Measurements from ENCODE around the gene ERI3. TPM values are rescaled to one million over a fixed set of nuclear protein-coding genes. Genes with fewer than 3 reads are reported as not detected.

The ERI3 gene
- total RNA-seq, 1 donor from 2014 or later = 30.9 TPM

DNA sequence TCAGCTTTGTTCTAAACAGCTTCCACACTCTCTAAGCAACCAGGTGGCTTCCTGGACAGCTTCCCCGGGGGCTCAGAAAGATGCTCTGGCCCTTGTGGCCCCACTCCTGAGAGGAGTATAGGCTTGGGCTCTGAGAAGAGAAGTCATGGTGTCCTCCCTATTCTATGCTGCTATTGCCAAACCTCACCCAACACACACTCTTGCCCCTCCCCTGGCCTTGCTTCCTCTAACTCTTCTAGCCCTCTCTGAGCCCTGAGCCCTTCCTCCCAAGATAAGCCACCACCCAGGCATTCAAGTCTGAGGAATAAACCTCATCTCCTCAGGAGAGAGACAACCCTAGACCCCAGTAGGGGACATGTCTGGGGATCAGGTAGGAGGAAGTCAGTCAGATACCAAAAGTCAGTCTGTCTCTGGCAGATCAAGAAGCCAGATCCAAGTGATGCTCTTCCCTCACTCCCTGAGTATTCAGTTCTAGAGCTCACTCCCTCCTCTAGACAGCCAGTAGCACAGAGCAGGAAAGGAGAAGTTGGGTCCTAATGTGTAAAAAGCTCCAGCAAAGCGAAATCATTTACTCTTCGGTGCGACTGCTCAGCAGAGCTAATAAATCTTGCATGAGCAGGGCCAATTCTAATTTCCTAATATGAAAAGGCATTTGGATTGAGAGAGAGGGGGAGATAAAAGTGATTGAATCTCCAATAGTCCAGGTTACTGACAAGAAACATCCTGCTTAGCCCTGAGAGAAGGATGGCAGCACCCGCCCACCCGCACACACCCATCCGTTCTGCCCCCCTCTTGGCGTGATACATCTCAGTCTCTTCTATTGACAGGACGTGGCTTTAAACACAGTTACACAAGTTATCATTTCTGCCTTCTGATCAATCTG lies 91.2 kb downstream of the ERI3 start:
- intact Hi-C loops (cut with micrococcal nuclease) = no loop called here

DNA sequence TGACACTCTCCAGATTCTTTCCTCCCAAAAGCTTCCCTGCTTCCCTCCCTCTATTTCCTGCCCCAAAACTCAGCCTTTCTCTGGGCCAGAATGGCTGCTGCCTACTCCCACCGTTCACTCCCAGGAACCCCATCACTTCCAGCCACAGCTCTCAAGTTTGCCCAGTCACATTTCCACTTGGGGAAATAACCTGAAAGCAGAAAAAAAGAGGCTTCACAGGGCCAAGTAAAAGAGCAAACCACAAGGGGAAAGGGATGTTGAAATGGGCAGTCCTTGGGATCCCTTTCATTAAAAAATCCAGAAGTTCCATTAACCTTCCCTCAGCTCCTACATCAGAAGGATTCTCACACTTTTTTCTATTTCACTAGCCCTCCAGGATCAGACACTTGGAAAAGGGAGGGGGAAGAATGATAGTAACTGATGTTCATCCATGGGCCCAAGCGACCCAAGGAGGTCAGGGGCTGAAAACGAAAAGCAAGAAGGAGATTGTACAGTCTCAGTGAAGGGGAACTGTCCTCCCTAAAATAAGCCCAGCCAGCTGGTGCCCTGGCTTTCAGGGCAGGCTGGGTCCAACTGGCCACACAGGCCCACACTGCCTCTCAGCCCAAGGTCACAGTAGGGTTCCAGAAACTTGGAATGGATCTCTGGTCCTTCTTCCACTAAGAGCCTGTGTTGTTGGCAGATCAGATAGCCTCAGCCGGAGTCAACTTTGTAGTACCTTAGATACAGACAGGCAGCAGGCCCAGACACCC lies 92.1 kb downstream of the ERI3 start:
- intact Hi-C loops (cut with micrococcal nuclease) = no loop called here

DNA sequence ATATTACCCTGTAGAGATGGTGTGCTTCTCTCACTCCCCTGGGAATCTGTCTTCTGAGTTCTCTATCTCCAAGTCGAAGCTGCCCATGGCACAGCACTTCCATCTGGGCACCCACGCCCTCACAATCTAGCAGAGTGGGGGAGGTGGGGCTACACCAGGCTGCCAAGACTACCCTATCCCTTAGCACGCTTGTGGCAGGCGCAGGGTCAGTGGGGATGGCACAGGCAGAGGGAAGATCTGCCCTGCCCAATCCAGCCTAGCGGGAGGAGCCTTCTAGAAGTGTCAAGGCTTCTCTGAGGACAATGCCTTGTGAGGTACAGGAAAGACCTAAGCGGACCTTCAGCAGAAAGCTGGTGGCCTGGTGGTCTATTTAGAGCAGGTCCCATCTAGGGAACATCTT lies 92.6 kb downstream of the ERI3 start:
- intact Hi-C loops (cut with micrococcal nuclease) = no loop called here

DNA sequence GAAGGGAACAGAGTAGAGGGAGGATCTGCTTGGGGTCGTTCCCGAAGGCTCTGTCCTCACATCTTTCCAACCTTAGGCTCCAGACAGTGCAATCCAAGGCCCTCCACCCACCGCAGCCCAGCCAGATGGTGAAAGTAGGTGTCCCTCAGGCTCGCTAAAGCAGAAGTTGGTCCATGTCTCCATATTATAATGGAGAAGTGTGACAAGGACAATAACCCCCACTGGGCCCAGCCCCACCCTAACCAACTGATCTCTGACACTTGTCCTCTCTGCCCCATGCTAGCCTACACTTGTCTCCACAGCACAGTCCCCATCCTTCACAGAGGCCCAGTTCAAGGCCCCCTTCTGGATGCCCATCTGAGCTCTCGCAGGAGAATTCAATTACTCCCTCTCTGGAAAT lies 93.1 kb downstream of the ERI3 start:
- intact Hi-C loops (cut with micrococcal nuclease) = no loop called here

DNA sequence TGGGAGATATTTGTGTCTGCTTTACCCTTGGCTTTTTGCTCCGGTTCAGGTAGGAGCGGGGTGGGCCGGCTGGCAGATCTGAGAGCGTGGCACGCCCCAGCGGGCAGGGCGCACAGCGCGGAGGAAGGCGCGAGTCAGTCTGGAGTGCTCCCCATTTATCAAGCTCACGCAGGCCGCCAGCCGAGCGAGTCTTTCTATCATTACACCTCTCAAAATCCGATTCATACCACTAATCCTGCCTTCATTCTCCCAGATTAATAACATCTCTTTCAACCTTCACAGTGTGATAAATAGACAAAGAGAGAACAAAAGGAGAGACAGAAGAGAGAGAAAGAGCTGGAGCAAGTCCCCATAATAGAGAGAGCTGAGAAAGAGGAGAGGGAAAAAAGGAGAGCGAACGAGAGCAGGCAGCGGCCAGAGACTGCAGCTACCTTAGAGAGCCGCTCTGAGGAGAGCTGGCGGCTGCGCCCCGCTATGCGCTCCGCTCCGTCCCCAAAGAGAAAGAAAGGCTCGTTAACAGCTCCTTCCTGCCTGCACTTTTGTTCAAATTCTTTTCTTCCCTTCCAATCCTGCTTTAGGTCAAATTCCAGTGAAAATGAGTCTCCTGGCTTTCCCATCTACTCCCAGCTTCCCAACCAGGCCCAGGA lies 93.8 kb downstream of the ERI3 start:
- intact Hi-C loops (cut with micrococcal nuclease) = no loop called here

DNA sequence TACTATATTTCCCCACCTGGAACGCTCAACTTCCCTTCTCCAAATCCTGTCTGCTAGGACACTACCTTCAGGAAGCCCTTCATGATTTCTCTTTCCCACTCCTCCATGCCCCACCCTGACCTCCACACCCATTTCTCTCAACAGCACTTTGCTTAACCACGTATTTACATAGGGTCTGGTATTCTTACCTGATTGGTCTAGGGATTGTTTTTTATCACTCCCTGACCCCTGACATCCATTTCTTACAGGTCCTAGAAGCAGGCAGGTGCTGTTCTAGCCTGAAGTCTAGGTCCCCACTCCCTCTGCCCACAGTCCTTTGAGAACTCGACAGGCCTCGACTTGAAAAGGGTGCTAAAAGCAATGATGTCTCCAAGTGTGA lies 94.3 kb downstream of the ERI3 start:
- intact Hi-C loops (cut with micrococcal nuclease) = no loop called here

DNA sequence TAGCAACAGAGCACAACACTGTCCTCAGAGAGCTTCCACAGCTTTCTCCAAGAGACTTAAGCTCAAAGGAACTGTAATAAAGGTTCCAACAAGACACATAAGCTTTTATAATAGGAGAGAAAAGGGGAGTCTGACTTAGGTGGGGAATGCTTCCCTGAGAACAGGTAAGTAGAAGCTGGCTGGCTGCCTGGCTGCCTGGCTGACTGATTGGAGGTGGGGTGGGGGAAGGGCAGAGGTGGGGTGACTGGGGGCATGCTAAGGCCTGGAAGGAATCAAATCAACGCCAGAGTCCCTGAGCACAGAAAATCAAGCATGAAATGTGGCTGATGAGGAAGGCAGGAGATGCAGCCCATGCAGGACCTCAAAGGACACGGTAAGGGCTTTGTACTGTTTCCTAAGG lies 96.0 kb downstream of the ERI3 start:
- intact Hi-C loops (cut with micrococcal nuclease) = no loop called here

DNA sequence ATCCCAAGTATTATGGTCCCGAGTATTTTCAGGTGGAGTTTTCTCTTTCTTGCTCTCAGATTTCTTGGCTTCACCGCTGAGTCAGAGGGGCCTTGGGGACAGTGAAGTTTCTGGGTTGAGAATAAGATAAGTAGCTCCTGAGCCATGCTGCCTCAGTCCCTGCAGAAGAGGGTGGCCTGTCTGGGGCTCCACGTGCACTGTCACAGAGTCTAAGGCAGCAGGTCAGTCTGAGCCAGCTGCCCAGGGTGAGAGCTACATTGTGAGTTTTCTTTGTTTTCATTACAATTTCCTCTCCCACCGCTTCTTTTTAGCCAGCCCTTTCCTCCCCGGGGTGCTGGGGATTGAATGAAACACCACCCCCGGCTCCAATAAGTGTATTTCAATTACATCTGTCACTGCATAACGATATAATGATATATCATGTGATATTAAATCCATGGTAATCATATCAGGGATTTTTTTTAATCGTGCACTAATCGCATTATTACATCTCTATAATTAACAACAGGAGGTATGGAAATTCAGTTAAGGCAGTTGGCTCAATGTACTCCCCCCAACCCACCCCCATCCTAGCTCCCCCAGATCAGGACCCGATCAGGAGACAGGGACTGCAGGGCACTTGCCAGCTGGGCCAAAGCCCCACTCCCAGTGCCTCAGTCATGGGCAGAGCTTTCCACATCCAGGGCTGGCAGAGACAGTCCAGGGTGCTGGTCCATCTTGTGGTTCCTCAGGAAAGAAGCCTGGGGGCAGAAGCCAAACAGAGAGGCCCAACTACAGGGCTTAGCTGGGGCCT lies 98.1 kb downstream of the ERI3 start:
- intact Hi-C loops (cut with micrococcal nuclease) = no loop called here

DNA sequence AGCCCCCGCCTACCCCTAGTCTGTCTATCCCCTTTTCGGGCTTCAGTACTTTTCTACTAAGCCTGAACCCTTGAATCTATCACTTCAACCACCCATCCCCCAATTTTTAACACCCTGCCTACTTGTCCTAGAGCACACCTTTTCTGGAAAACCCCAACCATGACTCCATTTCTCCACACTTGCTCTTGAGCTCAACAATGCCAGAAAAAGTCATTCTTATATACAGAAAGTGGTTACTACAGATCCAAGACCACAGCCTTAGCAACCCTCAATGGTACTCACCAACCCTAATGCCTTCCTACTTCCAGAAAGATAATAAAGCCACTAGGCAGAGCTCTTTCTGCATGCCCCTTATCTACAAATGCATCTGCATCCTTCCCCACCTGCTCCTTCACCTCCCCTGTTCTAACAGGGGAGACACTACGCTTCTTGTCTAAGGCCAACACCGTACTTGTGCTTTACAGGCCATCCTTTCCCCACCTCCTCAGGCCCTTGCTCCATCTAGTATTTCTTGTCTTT lies 100.6 kb downstream of the ERI3 start:
- intact Hi-C loops (cut with micrococcal nuclease) = loop anchor here (5.0 kb wide), 1 partner anchor 63 kb away; no protein-coding TSS in a partner anchor

DNA sequence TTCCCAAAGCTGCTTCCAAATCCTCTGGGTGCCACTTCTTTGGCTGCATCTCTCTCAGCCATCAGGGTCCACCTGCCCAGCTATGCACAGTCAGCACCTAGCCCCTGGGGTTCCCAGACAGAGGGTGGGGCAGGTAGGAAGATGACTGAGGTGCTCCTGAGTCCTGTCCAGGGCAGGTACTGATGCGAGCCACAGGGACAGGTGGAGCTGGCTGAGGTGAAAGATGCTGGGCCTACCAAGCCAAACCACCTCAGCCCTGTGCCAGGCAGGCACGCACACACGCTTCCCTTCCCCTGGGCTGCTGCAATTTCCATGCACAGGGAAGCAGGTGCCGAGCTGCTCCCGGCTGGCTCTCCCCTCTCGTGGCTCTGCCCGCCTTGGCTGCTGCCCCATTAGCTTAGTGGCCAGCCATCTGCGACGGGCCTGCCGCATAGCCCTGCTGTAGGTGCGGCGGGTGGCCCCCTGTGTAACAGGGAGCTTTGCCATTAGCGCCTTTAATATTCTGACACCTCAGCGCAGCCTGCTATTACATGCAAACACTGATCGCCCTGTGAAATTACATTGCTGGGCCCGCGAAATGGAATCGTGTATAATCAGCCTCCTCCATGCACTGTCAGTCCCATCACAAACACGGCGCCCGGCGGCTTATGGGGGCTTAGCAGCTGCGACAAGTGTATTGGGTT lies 102.9 kb downstream of the ERI3 start:
- intact Hi-C loops (cut with micrococcal nuclease) = loop anchor here (5.0 kb wide), 1 partner anchor 65 kb away; no protein-coding TSS in a partner anchor

DNA sequence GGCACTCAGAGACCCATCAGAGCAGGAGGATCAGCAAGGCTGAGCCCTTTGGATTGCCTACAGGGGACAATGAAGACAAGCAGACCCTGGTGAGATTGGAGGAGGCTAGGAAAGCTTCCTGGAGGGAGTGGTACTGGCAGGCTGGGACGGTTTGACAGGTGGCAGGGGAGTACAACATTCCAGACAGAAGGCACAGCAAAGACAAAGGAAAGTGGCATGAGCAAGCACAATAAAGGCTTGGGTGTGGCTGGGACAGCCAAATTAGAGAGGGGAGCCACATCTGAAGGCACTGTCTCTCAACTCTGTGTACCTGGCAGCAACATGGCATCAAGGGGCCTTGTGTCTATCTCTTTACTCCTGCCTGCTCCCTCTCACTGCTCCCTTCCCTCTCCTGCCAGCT lies 103.6 kb downstream of the ERI3 start:
- intact Hi-C loops (cut with micrococcal nuclease) = loop anchor here (5.0 kb wide), 1 partner anchor 66 kb away; no protein-coding TSS in a partner anchor

DNA sequence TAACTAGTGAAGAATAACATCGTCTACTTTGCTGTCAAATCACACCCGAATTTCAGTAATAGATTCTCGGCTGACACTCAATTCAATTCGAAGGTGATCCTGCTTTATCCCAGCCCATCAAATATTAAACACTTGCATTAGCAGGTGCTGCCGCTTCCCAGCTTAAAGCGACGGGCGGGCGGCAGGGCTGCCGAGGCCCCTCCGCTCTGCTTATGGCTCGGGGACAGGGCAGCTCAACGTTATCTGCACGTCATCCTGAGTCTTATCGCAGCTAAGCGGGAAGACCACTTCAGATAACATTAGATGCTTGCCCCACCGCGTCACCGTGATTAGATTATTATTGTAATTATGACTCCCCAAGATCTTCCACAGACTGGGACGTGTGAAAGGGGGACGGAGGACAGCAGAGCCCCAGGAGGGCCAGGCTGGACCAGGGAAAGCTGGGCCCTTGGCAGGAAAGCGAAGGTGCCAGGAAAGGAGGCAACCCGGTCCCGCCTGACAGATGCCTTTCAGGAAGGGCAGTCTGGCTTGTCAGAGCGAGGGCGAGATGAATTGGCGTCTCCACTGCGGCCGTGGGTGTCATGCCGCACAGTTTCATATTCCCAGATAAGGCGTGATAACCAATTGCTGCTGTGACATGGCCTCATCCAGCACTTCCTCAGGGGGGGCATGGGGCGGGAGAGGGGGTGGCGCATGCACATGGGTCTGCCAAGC lies 104.8 kb downstream of the ERI3 start:
- intact Hi-C loops (cut with micrococcal nuclease) = loop anchor here (5.0 kb wide), 1 partner anchor 67 kb away; no protein-coding TSS in a partner anchor

DNA sequence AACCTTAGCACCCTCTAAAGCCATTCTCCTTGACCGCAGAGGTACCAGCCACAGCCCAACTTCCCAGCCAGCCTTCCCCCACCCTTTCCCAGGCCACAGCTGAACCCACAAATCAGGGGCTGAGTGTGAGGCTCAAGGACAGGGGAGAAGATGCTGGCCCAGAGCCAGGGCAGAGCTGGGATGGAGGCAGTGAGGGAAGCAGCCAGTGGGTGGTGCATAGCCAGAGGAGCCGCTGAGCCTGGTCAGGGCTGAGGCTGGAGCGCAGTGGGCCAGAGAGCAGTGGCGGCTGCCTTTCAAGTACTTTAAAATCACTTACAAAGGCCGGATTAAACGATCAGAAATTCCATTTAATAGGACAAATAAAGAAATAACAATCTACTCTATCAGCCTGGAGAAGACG lies 105.5 kb downstream of the ERI3 start:
- intact Hi-C loops (cut with micrococcal nuclease) = no loop called here

DNA sequence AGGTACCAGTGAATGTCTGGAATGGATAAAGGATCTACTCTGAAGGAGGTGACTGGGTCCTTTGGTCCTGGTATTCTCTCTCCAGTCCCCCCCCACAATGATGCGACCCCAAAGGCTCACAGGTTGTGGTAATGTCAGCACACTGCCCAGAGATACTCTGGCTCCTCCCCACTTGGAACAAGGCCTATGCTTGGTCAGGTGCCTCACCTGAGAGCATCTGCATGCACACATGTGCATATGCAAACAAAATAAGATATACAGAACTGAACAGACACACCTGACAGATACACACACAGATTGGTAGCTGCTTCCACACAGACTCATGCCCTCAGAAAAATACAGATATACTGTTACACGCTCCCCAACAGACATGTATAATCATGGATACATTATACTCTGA lies 108.3 kb downstream of the ERI3 start:
- intact Hi-C loops (cut with micrococcal nuclease) = no loop called here

DNA sequence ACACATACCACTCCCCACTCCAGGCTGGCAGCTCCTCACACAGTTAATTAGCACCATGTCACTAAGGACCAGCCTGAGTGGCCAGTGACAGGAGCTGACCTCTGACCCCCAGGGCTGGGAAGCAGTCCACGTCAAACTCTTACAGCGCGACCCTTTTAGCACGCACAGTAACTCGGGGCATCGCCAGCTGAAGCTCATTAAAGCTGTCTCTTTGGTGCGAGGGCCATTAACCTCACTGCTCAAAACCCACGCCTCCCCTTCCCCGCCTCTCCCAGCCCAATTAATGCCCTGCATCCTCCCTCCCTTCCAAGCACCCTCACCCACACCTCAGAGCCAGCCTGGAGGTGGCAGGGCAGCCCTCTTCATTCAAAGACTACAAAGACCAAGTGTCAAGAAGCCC lies 110.1 kb downstream of the ERI3 start:
- intact Hi-C loops (cut with micrococcal nuclease) = no loop called here

DNA sequence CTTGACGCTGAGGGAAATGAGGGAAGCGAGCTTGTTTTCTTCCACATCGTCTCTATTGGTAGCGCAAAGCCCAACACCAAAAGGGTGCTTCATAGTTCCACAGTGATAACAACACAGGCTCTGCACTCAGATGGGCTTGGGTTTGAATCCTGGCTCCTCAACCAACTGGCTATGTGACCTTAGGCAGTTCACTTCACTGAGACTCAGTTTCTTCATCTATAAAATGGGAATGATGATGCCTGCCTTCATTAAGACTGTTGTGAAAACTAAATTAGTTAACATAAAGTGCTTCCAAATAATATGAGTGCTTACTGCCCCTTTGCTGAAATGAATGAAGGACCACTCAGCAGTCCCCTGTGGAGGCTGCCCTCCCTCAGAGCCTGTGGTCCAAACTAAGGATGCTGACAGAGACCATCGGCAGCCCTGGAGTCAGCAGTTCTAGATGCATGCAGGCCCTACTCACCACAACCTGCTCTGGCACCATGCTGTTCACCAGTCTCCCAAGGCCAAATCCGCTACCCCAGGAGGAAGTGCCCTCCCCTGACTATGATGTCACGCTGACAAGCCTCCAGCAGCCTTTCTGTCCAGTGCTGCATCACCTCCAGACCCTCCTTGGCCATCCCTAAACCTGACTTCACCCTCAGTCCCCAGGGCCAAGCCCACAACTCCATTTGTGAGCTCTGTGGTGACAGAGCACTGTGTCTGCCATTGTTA lies 111.1 kb downstream of the ERI3 start:
- intact Hi-C loops (cut with micrococcal nuclease) = no loop called here

DNA sequence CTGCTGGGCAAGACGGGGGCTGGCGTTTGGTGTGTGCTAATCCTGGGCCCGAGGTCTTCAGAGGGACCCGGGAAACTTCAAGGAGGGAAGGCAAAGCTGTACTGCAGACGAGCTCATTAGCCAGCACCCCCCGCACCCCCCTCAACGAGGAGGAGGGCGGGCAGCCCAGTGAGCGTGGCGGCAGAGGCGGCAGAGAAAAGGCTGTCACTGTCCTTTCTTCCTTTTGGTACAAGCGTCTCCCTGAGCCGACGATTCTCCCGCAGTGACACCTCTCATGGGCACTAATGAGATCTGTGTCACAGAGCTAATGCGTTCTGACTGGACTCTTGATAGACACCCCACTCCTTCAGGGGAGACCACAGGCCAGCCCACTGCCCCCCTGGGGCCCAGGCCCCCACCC lies 112.3 kb downstream of the ERI3 start:
- intact Hi-C loops (cut with micrococcal nuclease) = no loop called here

DNA sequence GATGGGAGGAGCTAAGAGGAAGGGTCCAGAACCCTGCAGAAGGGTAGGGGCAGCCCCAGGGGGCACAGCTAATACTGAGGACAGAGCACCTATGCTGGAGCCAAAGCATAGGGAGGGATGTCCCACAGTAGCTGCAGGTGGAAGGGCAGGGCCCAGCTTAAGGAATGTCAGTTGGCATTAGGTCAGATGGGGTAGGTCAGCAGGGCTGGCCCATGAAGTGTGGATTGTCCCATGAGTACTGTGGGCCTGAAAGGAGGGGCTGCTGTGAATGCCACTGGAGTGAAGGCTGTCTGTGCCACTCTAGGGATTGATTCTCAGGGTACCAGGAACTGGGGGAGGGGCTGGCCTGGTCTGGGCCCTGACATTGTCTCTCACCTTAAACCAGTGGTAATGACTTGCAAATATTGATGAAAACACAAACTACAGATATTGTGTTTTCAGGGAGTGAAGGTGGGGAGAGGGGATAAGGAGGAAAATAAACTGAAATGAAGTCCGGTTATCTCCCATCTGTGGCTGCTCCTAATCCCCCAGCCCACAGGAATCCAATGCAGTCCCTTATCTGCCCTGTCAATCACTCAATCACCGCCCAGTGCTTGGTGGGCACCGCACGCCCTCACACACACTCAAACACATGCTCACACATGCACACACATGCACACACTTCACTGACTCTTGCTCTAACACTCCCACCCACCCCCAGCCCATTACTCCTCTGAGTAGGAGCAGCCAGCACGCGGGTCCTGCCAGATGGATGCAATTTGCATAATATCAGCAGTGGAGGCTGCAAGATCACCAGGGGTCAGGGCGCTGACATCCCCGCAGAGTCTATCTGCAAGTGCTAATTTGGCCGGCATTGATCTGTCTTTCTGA lies 114.0 kb downstream of the ERI3 start:
- intact Hi-C loops (cut with micrococcal nuclease) = no loop called here
